CD4-positive, alpha-beta T cell treated with Interleukin-6 at 100 ng/mL for 8 hours (primary cell): ENCODE data around the gene CHST14.

Experiments used
- DNase-seq: peaks from one replicate; pipeline ENCODE4 v3.0.0-alpha.2; 2020; ENCODE audit warnings: mixed read lengths, low spot score

CHST14 gene

GRCh38 chr15:40440743-40441564 lies 29.8 kb upstream of the CHST14 start, which contains the start of gene BAHD1:
BAHD1 (plus strand) TSS chr15:40440953; CDS start chr15:40458465, 17,512 bp downstream.
- peak; percentile 94 for DNase-seq

- DNase-seq = no peak
Measured at GRCh38 chr15:40441565-40442531, 28.9 kb upstream of the CHST14 start.

GRCh38 chr15:40443255-40443654 lies 27.5 kb upstream of the CHST14 start:
- DNase-seq = no peak

- no peak for DNase-seq
Measured at GRCh38 chr15:40443846-40444245, 26.9 kb upstream of the CHST14 start.

- DNase-seq = no peak
Measured at GRCh38 chr15:40444736-40445135, 26.0 kb upstream of the CHST14 start.

GRCh38 chr15:40445421-40445922 lies 25.3 kb upstream of the CHST14 start:
- DNase-seq = no peak

- no peak for DNase-seq
Measured at GRCh38 chr15:40446144-40446543, 24.6 kb upstream of the CHST14 start.

- DNase-seq = no peak
Measured at GRCh38 chr15:40448354-40448753, 22.4 kb upstream of the CHST14 start.

GRCh38 chr15:40449275-40449674 lies 21.5 kb upstream of the CHST14 start:
- no peak for DNase-seq

- no peak for DNase-seq
Measured at GRCh38 chr15:40450047-40450446, 20.7 kb upstream of the CHST14 start.

GRCh38 chr15:40451527-40452158 lies 19.1 kb upstream of the CHST14 start:
- DNase-seq = no peak

- DNase-seq = no peak
Measured at GRCh38 chr15:40452296-40453090, 18.3 kb upstream of the CHST14 start.

GRCh38 chr15:40453941-40454340 lies 16.8 kb upstream of the CHST14 start:
- peak; percentile 50 for DNase-seq

- no peak for DNase-seq
Measured at GRCh38 chr15:40454904-40455391, 15.8 kb upstream of the CHST14 start.

- no peak for DNase-seq
Measured at GRCh38 chr15:40456299-40456712, 14.5 kb upstream of the CHST14 start.

GRCh38 chr15:40456738-40457137 lies 14.0 kb upstream of the CHST14 start:
- DNase-seq = no peak

GRCh38 chr15:40458495-40459371 lies 12.1 kb upstream of the CHST14 start:
- no peak for DNase-seq

- DNase-seq = no peak
Measured at GRCh38 chr15:40459391-40460015, 11.3 kb upstream of the CHST14 start.

GRCh38 chr15:40460404-40460803 lies 10.4 kb upstream of the CHST14 start:
- no peak for DNase-seq

- no peak for DNase-seq
Measured at GRCh38 chr15:40461958-40462357, 8.8 kb upstream of the CHST14 start.
